ENCODE results near the gene MRGPRG. TPM values are rescaled to one million over a fixed set of nuclear protein-coding genes. Genes with fewer than 3 reads are reported as not detected.
"Not testable (repeated sequence)": the region's sequence is repeated elsewhere in the genome, so short reads cannot be mapped to it uniquely, and the experiment has no call there.

The MRGPRG gene
- total RNA-seq (2014; rRNA removed; shearing (Covaris generic)) = not detected in 2 replicates

GRCh38 chr11:3218483-3219280, at the start of gene MRGPRG:
Gene MRGPRG (minus strand): TSS chr11:3218813. CDS start chr11:3218813, 0 bp downstream.
- in situ Hi-C loops (cut with HindIII; ENCODE audit: low sequenced_read_pairs) = no loop called here
- no peak for DNase-seq (ENCODE audit: low spot score)

- in situ Hi-C loops (cut with HindIII; ENCODE audit: low sequenced_read_pairs); DNase-seq (ENCODE audit: low spot score): not testable (repeated sequence)
Measured at GRCh38 chr11:3262548-3262947, 43.9 kb upstream of the MRGPRG start.

GRCh38 chr11:3261831-3262230, 43.2 kb upstream of the MRGPRG start:
- in situ Hi-C loops (cut with HindIII; ENCODE audit: low sequenced_read_pairs); DNase-seq (ENCODE audit: low spot score): not testable (repeated sequence)

GRCh38 chr11:3257509-3257908, 38.9 kb upstream of the MRGPRG start:
- DNase-seq (ENCODE audit: low spot score); in situ Hi-C loops (cut with HindIII; ENCODE audit: low sequenced_read_pairs): not testable (repeated sequence)

GRCh38 chr11:3255241-3255640, 36.6 kb upstream of the MRGPRG start:
- DNase-seq (ENCODE audit: low spot score); in situ Hi-C loops (cut with HindIII; ENCODE audit: low sequenced_read_pairs): not testable (repeated sequence)

- DNase-seq (ENCODE audit: low spot score); in situ Hi-C loops (cut with HindIII; ENCODE audit: low sequenced_read_pairs): not testable (repeated sequence)
Measured at GRCh38 chr11:3254773-3255172, 36.2 kb upstream of the MRGPRG start.

GRCh38 chr11:3245071-3245470, 26.5 kb upstream of the MRGPRG start:
- in situ Hi-C loops (cut with HindIII; ENCODE audit: low sequenced_read_pairs) = no loop called here
- DNase-seq (ENCODE audit: low spot score) = no peak

- no peak for DNase-seq (ENCODE audit: low spot score)
- in situ Hi-C loops (cut with HindIII; ENCODE audit: low sequenced_read_pairs) = no loop called here
Measured at GRCh38 chr11:3243880-3244279, 25.3 kb upstream of the MRGPRG start.

GRCh38 chr11:3237119-3237518, 18.5 kb upstream of the MRGPRG start:
- in situ Hi-C loops (cut with HindIII; ENCODE audit: low sequenced_read_pairs) = no loop called here
- no peak for DNase-seq (ENCODE audit: low spot score)

GRCh38 chr11:3234846-3235245, 16.2 kb upstream of the MRGPRG start:
- in situ Hi-C loops (cut with HindIII; ENCODE audit: low sequenced_read_pairs) = no loop called here
- no peak for DNase-seq (ENCODE audit: low spot score)

GRCh38 chr11:3232956-3233355, 14.3 kb upstream of the MRGPRG start:
- no peak for DNase-seq (ENCODE audit: low spot score)
- in situ Hi-C loops (cut with HindIII; ENCODE audit: low sequenced_read_pairs) = no loop called here

GRCh38 chr11:3231851-3232744, 13.5 kb upstream of the MRGPRG start, which contains the start of gene MRGPRE:
Gene MRGPRE (minus strand): TSS chr11:3232417. CDS start chr11:3228799, 3,618 bp downstream.
- DNase-seq (ENCODE audit: low spot score) = peak; percentile 68
- in situ Hi-C loops (cut with HindIII; ENCODE audit: low sequenced_read_pairs) = no loop called here

GRCh38 chr11:3231550-3231850, 12.9 kb upstream of the MRGPRG start:
- no peak for DNase-seq (ENCODE audit: low spot score)
- in situ Hi-C loops (cut with HindIII; ENCODE audit: low sequenced_read_pairs) = no loop called here

GRCh38 chr11:3230636-3231549, 12.3 kb upstream of the MRGPRG start:
- in situ Hi-C loops (cut with HindIII; ENCODE audit: low sequenced_read_pairs) = no loop called here
- DNase-seq (ENCODE audit: low spot score) = no peak

- in situ Hi-C loops (cut with HindIII; ENCODE audit: low sequenced_read_pairs) = no loop called here
- no peak for DNase-seq (ENCODE audit: low spot score)
Measured at GRCh38 chr11:3229673-3230630, 11.3 kb upstream of the MRGPRG start.

GRCh38 chr11:3228445-3228829, 9.8 kb upstream of the MRGPRG start:
- in situ Hi-C loops (cut with HindIII; ENCODE audit: low sequenced_read_pairs) = no loop called here
- DNase-seq (ENCODE audit: low spot score) = no peak

GRCh38 chr11:3227568-3228444, 9.2 kb upstream of the MRGPRG start:
- no peak for DNase-seq (ENCODE audit: low spot score)
- in situ Hi-C loops (cut with HindIII; ENCODE audit: low sequenced_read_pairs) = no loop called here
